GM21526 (cell line): ENCODE data around the gene FKBP9.
A peak's percentile ranks its signal among the peaks of the same experiment; 100 is the strongest.
"Not testable (repeated sequence)": the region's sequence is repeated elsewhere in the genome, so short reads cannot be mapped to it uniquely, and the experiment has no call there.

Source experiments
- ATAC-seq: cut with Tn5 transposase; IDR thresholded peaks from one replicate; pipeline ENCODE4 v1.9.1; 2021; ENCODE audit warnings: moderate library complexity; ENCODE audit not compliant: unreplicated experiment, low FRiP score

FKBP9 gene

GRCh38 chr7:33004104-33004616 is 46.9 kb downstream of the FKBP9 start:
- not testable (repeated sequence) for ATAC-seq

- not testable (repeated sequence) for ATAC-seq
Observed at GRCh38 chr7:33005193-33005592, 48.0 kb downstream of the FKBP9 start.

GRCh38 chr7:33005690-33006089 is 48.5 kb downstream of the FKBP9 start:
- not testable (repeated sequence) for ATAC-seq

GRCh38 chr7:33009734-33010133 is 52.5 kb downstream of the FKBP9 start:
- ATAC-seq: no peak

GRCh38 chr7:33012364-33012763 is 55.1 kb downstream of the FKBP9 start:
- ATAC-seq: no peak

GRCh38 chr7:33024189-33024757 is 67.0 kb downstream of the FKBP9 start:
- ATAC-seq: no peak

- no peak for ATAC-seq
Observed at GRCh38 chr7:33035776-33036175, 78.5 kb downstream of the FKBP9 start.

GRCh38 chr7:33038639-33039038 is 81.4 kb downstream of the FKBP9 start:
- ATAC-seq: no peak

- no peak for ATAC-seq
Observed at GRCh38 chr7:33039257-33039902, 82.1 kb downstream of the FKBP9 start.

GRCh38 chr7:33039903-33040292 is 82.7 kb downstream of the FKBP9 start:
- no peak for ATAC-seq

- ATAC-seq: peak; percentile 94
Observed at GRCh38 chr7:33040803-33041516, 83.7 kb downstream of the FKBP9 start.

- no peak for ATAC-seq
Observed at GRCh38 chr7:33041631-33042428, 84.6 kb downstream of the FKBP9 start.

GRCh38 chr7:33043501-33044400 is 86.5 kb downstream of the FKBP9 start:
- no peak for ATAC-seq

GRCh38 chr7:33044401-33044718 is 87.1 kb downstream of the FKBP9 start:
- no peak for ATAC-seq

- peak; percentile 36 for ATAC-seq
Observed at GRCh38 chr7:33044986-33045385, 87.7 kb downstream of the FKBP9 start.

- ATAC-seq: no peak
Observed at GRCh38 chr7:33048257-33048656, 91.0 kb downstream of the FKBP9 start.

- no peak for ATAC-seq
Observed at GRCh38 chr7:33048704-33049103, 91.5 kb downstream of the FKBP9 start.

- peak; percentile 53 for ATAC-seq
Observed at GRCh38 chr7:33050535-33051318, 93.5 kb downstream of the FKBP9 start.

GRCh38 chr7:33053721-33054120 is 96.5 kb downstream of the FKBP9 start:
- ATAC-seq: no peak
